T47D (cell line): Measurements from ENCODE around the gene ENC1.

ENCODE experiments used
- DNase-seq, 2 experiments: peaks; one replicate each; pipeline versions ENCODE4 v3.0.0 to v3.0.0-alpha.2; 2011 to 2012; ENCODE audit warnings: low read depth in 1 of 2, low spot score in 1 of 2
- JUND ChIP-seq: IDR thresholded peaks from 2 replicates; pipeline ENCODE4 v1.6.1; 2012; ENCODE audit warnings: low read depth
- in situ Hi-C: cut with HindIII; loops from 2 replicates; pipeline ENCODE4 v1.10.0; 2016; ENCODE audit warnings: low sequenced_read_pairs, low pct_unique_long_range_greater_than_20kb

The ENC1 gene

GRCh38 chr5:74636149-74636548 is 4.4 kb downstream of the ENC1 start:
- DNase-seq: no peak
- no peak for TF ChIP-seq JUND
- in situ Hi-C loops: no loop called here

GRCh38 chr5:74634611-74635286 is 5.8 kb downstream of the ENC1 start:
- DNase-seq: no peak
- no peak for TF ChIP-seq JUND
- in situ Hi-C loops: no loop called here

GRCh38 chr5:74633695-74634094 is 6.8 kb downstream of the ENC1 start:
- in situ Hi-C loops: no loop called here
- TF ChIP-seq JUND: no peak
- no peak for DNase-seq

GRCh38 chr5:74632947-74633356 is 7.6 kb downstream of the ENC1 start:
- in situ Hi-C loops: no loop called here
- DNase-seq: no peak
- no peak for TF ChIP-seq JUND

GRCh38 chr5:74631081-74631953 is 9.2 kb downstream of the ENC1 start:
- in situ Hi-C loops: no loop called here
- no peak for DNase-seq
- TF ChIP-seq JUND: no peak

- no peak for DNase-seq
- in situ Hi-C loops: no loop called here
- TF ChIP-seq JUND: no peak
Observed at GRCh38 chr5:74630453-74631066, 10.0 kb downstream of the ENC1 start.

- no peak for TF ChIP-seq JUND
- no peak for DNase-seq
- in situ Hi-C loops: no loop called here
Observed at GRCh38 chr5:74629326-74629725, 11.2 kb downstream of the ENC1 start.

GRCh38 chr5:74628359-74628758 is 12.2 kb downstream of the ENC1 start:
- in situ Hi-C loops: no loop called here
- DNase-seq: no peak
- no peak for TF ChIP-seq JUND

- in situ Hi-C loops: no loop called here
- DNase-seq: no peak
- TF ChIP-seq JUND: no peak
Observed at GRCh38 chr5:74627646-74628279, 12.8 kb downstream of the ENC1 start.

GRCh38 chr5:74626386-74627222 is 13.9 kb downstream of the ENC1 start:
- no peak for DNase-seq
- TF ChIP-seq JUND: no peak
- in situ Hi-C loops: no loop called here

GRCh38 chr5:74625742-74626241 is 14.7 kb downstream of the ENC1 start:
- no peak for DNase-seq
- in situ Hi-C loops: no loop called here
- TF ChIP-seq JUND: no peak
